ENCODE results near the gene FEM1C.

The FEM1C gene

GRCh38 chr5:115544436-115545350 is at the start of gene FEM1C:
TSS of gene FEM1C (minus strand) at chr5:115544775. CDS start at chr5:115543493, 1,282 bp downstream.
- DNase-seq (ENCODE audit: low read depth, low spot score): peak; percentile 91
- H3K27ac ChIP-seq: peak within 1 kb of the TSS; percentile 92

- H3K27ac ChIP-seq: no peak overlapping the region
- no peak for DNase-seq (ENCODE audit: low read depth, low spot score)
These were observed 44.5 kb upstream of the FEM1C start for GRCh38 chr5:115589043-115589442.

- no peak for DNase-seq (ENCODE audit: low read depth, low spot score)
- no peak overlapping the region for H3K27ac ChIP-seq
These were observed 44.1 kb upstream of the FEM1C start for GRCh38 chr5:115588640-115589039.

GRCh38 chr5:115586525-115587146 is 42.1 kb upstream of the FEM1C start:
- DNase-seq (ENCODE audit: low read depth, low spot score): no peak
- H3K27ac ChIP-seq: no peak overlapping the region

GRCh38 chr5:115585265-115585664 is 40.7 kb upstream of the FEM1C start:
- no peak for DNase-seq (ENCODE audit: low read depth, low spot score)
- no peak overlapping the region for H3K27ac ChIP-seq

- DNase-seq (ENCODE audit: low read depth, low spot score): no peak
- H3K27ac ChIP-seq: no peak overlapping the region
These were observed 39.9 kb upstream of the FEM1C start for GRCh38 chr5:115584501-115584900.

GRCh38 chr5:115583474-115583873 is 38.9 kb upstream of the FEM1C start:
- H3K27ac ChIP-seq: no peak overlapping the region
- no peak for DNase-seq (ENCODE audit: low read depth, low spot score)

- no peak for DNase-seq (ENCODE audit: low read depth, low spot score)
- H3K27ac ChIP-seq: no peak overlapping the region
These were observed 36.4 kb upstream of the FEM1C start for GRCh38 chr5:115580941-115581340.

- DNase-seq (ENCODE audit: low read depth, low spot score): no peak
- H3K27ac ChIP-seq: no peak overlapping the region
These were observed 35.2 kb upstream of the FEM1C start for GRCh38 chr5:115579747-115580173.

GRCh38 chr5:115579216-115579615 is 34.6 kb upstream of the FEM1C start:
- no peak for DNase-seq (ENCODE audit: low read depth, low spot score)
- H3K27ac ChIP-seq: no peak overlapping the region

GRCh38 chr5:115578657-115579056 is 34.1 kb upstream of the FEM1C start:
- DNase-seq (ENCODE audit: low read depth, low spot score): no peak
- H3K27ac ChIP-seq: no peak overlapping the region

GRCh38 chr5:115577741-115578140 is 33.2 kb upstream of the FEM1C start:
- DNase-seq (ENCODE audit: low read depth, low spot score): no peak

GRCh38 chr5:115577329-115577728 is 32.8 kb upstream of the FEM1C start:
- DNase-seq (ENCODE audit: low read depth, low spot score): no peak
- no peak overlapping the region for H3K27ac ChIP-seq

More at GRCh38 chr5:115577741-115578140, 33.2 kb upstream of the FEM1C start:
- no peak overlapping the region for H3K27ac ChIP-seq

- DNase-seq (ENCODE audit: low read depth, low spot score): no peak
- peak overlapping the region; percentile 15 for H3K27ac ChIP-seq
These were observed 30.8 kb upstream of the FEM1C start for GRCh38 chr5:115575167-115576070.

GRCh38 chr5:115573133-115573532 is 28.6 kb upstream of the FEM1C start:
- DNase-seq (ENCODE audit: low read depth, low spot score): no peak
- H3K27ac ChIP-seq: no peak overlapping the region

GRCh38 chr5:115571441-115571878 is 26.9 kb upstream of the FEM1C start:
- DNase-seq (ENCODE audit: low read depth, low spot score): no peak
- H3K27ac ChIP-seq: no peak overlapping the region

- no peak overlapping the region for H3K27ac ChIP-seq
- DNase-seq (ENCODE audit: low read depth, low spot score): no peak
These were observed 24.1 kb upstream of the FEM1C start for GRCh38 chr5:115568668-115569067.

- H3K27ac ChIP-seq: no peak overlapping the region
- DNase-seq (ENCODE audit: low read depth, low spot score): no peak
These were observed 20.7 kb upstream of the FEM1C start for GRCh38 chr5:115565233-115565632.

- DNase-seq (ENCODE audit: low read depth, low spot score): peak; percentile 58
- H3K27ac ChIP-seq: peak overlapping the region; percentile 55
These were observed 16.6 kb upstream of the FEM1C start for GRCh38 chr5:115561176-115561575.

GRCh38 chr5:115559524-115559923 is 14.9 kb upstream of the FEM1C start:
- no peak for DNase-seq (ENCODE audit: low read depth, low spot score)
- peak overlapping the region; percentile 55 for H3K27ac ChIP-seq
